HFFc6 (cell line): ENCODE measurements around the gene WNK2. TPM values are rescaled to one million over a fixed set of nuclear protein-coding genes. Genes with fewer than 3 reads are reported as not detected.
"Not testable (repeated sequence)": the region's sequence is repeated elsewhere in the genome, so short reads cannot be mapped to it uniquely, and the experiment has no call there.

Source experiments
- DNase-seq: peaks from one replicate; pipeline ENCODE4 v3.0.0-alpha.2; 2018
- H3K27ac Mint-ChIP-seq: 2 replicates; pipeline ENCODE4 v1.8.0; 2020; ENCODE audit warnings: mild to moderate bottlenecking, mixed read lengths
- H3K27me3 Mint-ChIP-seq: 2 replicates; pipeline ENCODE4 v1.8.0; 2021; ENCODE audit warnings: mild to moderate bottlenecking, moderate library complexity, mixed read lengths; ENCODE audit not compliant: insufficient read depth
- H3K36me3 Mint-ChIP-seq: 2 replicates; pipeline ENCODE4 v1.8.0; 2021; ENCODE audit warnings: low read depth, mixed read lengths
- H3K4me1 Mint-ChIP-seq: 2 replicates; pipeline ENCODE4 v1.8.0; 2020; ENCODE audit warnings: low read depth, mixed read lengths
- H3K4me3 Mint-ChIP-seq: 2 replicates; pipeline ENCODE4 v1.8.0; 2020; ENCODE audit warnings: mild to moderate bottlenecking, moderate library complexity, mixed read lengths
- H3K9me3 Mint-ChIP-seq: 2 replicates; pipeline ENCODE4 v1.8.0; 2020; ENCODE audit warnings: mild to moderate bottlenecking, mixed read lengths
- CTCF ChIP-seq: fragments of 200-600 bp; sonication (generic); IDR thresholded peaks from 2 replicates; pipeline ENCODE4 v1.5.0; 2021; ENCODE audit warnings: antibody characterized with exemption, mild to moderate bottlenecking
- total RNA-seq, 6 experiments: library from RNA; stranded (reverse); fragmentation: NEBNext Ultra II Directional; extraction: Animal tissue kit (Norgen Biotek cat#: 25700); gene quantifications; 2 replicates in 1 of 6; 3 replicates in 5 of 6; pipeline ENCODE4 v1.2.3, GENCODE V29; 2021

WNK2 gene
- total RNA-seq, 6 experiments from 2014 or later = not detected

DNA sequence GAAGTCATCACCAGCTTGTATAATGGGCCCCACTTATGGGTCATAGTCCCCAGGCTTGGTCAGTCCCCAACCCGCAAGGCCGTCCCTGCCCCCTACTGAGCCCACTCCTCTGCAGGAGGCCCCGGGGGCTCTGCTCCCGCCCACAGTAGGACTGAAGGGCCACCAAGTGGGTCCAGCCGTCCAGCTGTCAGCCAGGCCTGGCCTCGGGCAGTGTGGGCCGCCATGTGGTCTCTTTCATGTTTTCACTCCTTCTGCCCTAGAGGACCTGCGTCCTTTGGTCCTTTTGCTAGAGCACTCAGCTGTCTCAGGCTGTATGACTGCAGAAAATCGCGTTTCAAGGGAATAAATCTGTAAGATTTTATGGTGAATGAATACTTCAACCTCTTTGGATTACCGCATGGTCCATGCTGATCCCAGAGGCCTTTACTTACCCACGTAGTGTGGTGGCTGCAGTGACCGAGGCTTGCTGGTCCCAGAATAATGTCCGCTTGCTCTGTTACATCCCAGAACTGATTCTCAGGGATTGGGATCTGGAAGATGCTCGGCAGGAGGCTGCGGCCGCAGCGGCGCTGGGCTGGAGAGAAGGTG, 161.8 kb downstream of the WNK2 start:
- no peak overlapping the region for H3K27ac Mint-ChIP-seq
- no peaks in the 10 kb centered on the region for H3K9me3 Mint-ChIP-seq
- no peak overlapping the region for H3K4me3 Mint-ChIP-seq
- peaks cover 5% of the 10 kb centered on the region for H3K36me3 Mint-ChIP-seq
- peaks cover 37% of the 10 kb centered on the region for H3K27me3 Mint-ChIP-seq
- no peak for TF ChIP-seq CTCF
- H3K4me1 Mint-ChIP-seq = no peaks in the 10 kb centered on the region
- DNase-seq = no peak

DNA sequence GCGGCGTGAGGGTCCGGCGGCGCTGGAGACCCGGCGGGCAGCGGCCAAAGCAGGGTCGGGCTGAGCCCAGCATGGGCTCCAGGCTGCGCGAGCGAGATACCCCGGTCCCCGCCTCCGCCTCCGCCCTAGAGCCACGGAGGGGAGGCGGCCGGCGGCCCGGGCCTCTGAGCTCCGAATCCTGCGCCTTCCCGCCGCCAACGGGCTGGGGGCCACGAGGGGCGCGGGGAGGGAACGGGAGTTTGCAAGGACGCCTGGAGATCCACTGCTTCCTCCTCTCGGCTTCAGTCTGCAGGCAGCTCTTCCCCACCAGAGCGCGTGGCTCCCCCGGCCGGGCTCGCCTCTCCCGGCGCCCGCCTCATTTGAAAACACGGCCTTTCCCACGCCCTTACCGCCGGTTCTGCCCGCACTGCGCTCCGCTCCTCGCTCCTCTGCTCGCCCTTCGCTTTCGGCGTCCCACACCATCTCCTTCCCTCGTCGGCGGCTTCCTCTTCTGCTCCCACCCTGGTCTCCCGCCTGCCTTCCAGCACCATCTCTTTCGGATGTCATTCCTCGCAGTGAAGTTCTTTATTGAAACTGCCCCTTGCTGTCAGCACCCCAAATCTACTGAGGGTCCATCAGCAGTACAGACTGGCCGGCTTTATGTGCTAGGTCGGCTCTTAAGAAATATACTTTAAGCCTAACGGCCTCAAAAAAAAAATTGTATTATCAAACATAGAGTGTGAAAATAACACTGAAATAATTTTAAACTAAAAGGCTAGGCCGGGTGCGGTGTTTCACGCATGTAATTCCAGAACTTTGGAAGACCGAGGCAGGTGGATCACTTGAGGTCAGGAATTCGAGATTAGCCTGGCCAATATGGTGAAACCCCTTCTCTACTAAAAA, 162.5 kb downstream of the WNK2 start:
- Mint-ChIP-seq H3K4me3 (no peak overlapping the region), H3K27me3 (peaks cover 38% of the 10 kb centered on the region)

GRCh38 chr9:93347371-93347975, 163.5 kb downstream of the WNK2 start:
- not testable (repeated sequence) for H3K36me3 Mint-ChIP-seq

More for the DNA sequence above, 162.5 kb downstream of the WNK2 start:
- Mint-ChIP-seq H3K27ac (no peak overlapping the region), H3K4me1 (no peaks in the 10 kb centered on the region), H3K9me3 (no peaks in the 10 kb centered on the region), H3K36me3 (peaks cover 5% of the 10 kb centered on the region)
- no peak for DNase-seq
- TF ChIP-seq CTCF = no peak

DNA sequence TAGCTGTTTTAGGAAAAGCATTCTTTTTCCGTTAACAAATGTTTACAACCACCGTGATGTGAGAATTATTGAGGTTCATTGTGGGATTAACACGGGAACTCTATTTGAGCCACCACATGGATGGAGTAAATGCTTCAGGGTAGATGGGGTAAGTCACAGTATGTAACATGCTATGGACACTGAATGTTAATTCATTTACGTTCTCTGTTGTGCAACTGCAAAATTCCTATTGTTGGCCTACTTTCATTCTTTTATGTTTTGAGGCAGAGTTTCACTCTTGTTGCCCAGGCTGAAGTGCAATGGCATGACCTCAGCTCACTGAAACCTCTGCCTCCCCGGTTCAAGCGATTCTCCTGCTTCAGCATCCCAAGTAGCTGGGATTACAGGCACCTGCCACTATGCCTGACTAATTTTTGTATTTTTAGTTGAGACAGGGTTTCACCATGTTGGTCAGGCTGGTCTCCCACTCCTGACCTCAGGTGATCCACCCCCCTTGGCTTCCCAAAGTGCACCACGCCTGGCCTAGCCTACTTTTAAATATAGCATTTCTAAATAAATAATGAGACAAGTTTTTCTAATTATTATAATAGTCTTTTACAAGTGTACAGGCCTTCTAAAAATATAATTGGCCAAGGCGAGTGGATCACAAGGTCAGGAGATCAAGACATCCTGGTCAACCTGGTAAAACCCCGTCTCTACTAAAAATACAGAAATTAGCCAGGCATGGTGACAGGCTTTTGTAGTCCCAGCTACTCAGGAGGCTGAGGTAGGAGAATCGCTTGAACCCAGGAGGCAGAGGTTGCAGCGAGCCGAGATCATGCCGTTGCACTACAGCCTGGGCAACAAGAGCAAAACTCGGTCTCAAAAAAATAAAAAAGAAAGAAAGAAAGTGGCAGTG, 169.7 kb downstream of the WNK2 start:
- not testable (repeated sequence) for DNase-seq, H3K27ac Mint-ChIP-seq, H3K4me1 Mint-ChIP-seq, H3K4me3 Mint-ChIP-seq, H3K36me3 Mint-ChIP-seq, H3K9me3 Mint-ChIP-seq, H3K27me3 Mint-ChIP-seq

More at GRCh38 chr9:93347371-93347975, 163.5 kb downstream of the WNK2 start:
- not testable (repeated sequence) for H3K4me3 Mint-ChIP-seq, H3K27ac Mint-ChIP-seq, DNase-seq, H3K9me3 Mint-ChIP-seq, H3K4me1 Mint-ChIP-seq
- peaks cover 38% of the 10 kb centered on the region for H3K27me3 Mint-ChIP-seq

- Mint-ChIP-seq H3K4me3 (no peak overlapping the region), H3K9me3 (no peaks in the 10 kb centered on the region; the same call in 1 of the 2 replicates), H3K4me1 (peaks cover 6% of the 10 kb centered on the region), H3K27ac (no peak overlapping the region), H3K27me3 (peaks cover 2% of the 10 kb centered on the region), H3K36me3 (no peaks in the 10 kb centered on the region)
- TF ChIP-seq CTCF = no peak
- DNase-seq = no peak
These were observed 170.5 kb downstream of the WNK2 start for GRCh38 chr9:93354451-93354850.

- peaks cover under 1% of the 10 kb centered on the region for H3K27me3 Mint-ChIP-seq
- no peak for TF ChIP-seq CTCF
- H3K4me3 Mint-ChIP-seq = no peak overlapping the region
- no peaks in the 10 kb centered on the region for H3K36me3 Mint-ChIP-seq
- H3K4me1 Mint-ChIP-seq = peaks cover 6% of the 10 kb centered on the region
- DNase-seq = no peak
- H3K27ac Mint-ChIP-seq = no peak overlapping the region
- peaks cover 12% of the 10 kb centered on the region for H3K9me3 Mint-ChIP-seq
These were observed 171.9 kb downstream of the WNK2 start for GRCh38 chr9:93355827-93356226.
